BLaER1 (cell line): Measurements from ENCODE around the gene DCUN1D5.

Experiments
- H3K27ac ChIP-seq: shearing (Covaris generic); formaldehyde crosslinking; 2 replicates; pipeline ENCODE4 v1.8.1; 2022
- H3K27me3 ChIP-seq: shearing (Covaris generic); formaldehyde crosslinking; 2 replicates; pipeline ENCODE4 v1.8.1; 2022
- H3K36me3 ChIP-seq: shearing (Covaris generic); formaldehyde crosslinking; 2 replicates; pipeline ENCODE4 v1.8.1; 2022
- H3K4me1 ChIP-seq: shearing (Covaris generic); formaldehyde crosslinking; 2 replicates; pipeline ENCODE4 v1.8.1; 2022
- H3K4me2 ChIP-seq: shearing (Covaris generic); formaldehyde crosslinking; 2 replicates; pipeline ENCODE4 v1.8.1; 2022
- H3K4me3 ChIP-seq: shearing (Covaris generic); formaldehyde crosslinking; 2 replicates; pipeline ENCODE4 v1.8.1; 2022
- H3K9ac ChIP-seq: shearing (Covaris generic); formaldehyde crosslinking; 2 replicates; pipeline ENCODE4 v1.8.1; 2022
- H3K9me3 ChIP-seq: shearing (Covaris generic); formaldehyde crosslinking; 2 replicates; pipeline ENCODE4 v1.8.1; 2022
- H4K20me1 ChIP-seq: shearing (Covaris generic); formaldehyde crosslinking; 2 replicates; pipeline ENCODE4 v1.8.1; 2022
- Cebpa-rat ChIP-seq: shearing (Covaris generic); IDR thresholded peaks from 2 replicates; pipeline ENCODE4 v1.8.1; 2022

DCUN1D5 gene

DNA sequence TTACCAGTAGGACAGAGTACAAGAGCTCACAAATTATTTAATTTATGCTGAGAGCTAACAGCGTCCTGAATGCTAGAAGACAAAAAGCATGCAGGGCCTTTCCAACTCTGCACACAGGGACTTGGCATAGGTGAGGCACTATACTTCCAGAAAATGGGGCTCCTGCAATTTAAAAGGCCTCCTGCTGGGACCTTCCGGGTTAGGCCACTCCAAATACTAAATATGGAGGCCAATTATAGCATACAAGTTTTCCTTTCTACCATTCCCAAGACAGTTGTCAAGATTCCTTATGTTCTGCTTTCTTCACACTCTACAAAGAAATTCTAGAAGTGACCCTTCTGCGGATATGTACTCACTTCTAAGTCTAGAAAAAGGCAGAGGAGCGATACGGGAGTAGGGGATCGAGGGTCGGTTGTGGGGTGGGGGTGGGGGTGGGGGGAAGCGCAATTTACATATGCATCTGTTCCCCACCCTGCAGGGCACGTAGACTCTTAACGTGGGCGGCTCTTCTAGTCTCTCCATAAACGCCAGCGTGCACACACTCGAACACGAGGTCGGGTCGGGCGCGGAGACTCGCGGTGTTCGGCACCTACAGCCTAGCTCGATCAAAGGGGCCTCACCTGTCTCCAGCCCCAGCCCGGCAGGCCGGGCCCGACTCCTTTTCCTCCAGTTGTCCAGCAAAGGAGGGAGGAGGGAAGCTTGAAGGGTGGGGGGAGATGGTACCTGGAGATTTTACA is 728 bp downstream of the DCUN1D5 start:
- Histone ChIP-seq H3K27me3 (no peaks in the 10 kb centered on the region), H3K27ac (peak overlapping the region; percentile 90), H3K9ac (peak overlapping the region; percentile 91), H3K4me2 (peak overlapping the region; percentile 82), H4K20me1 (peaks cover 47% of the 10 kb centered on the region), H3K9me3 (no peaks in the 10 kb centered on the region), H3K4me1 (peaks cover 25% of the 10 kb centered on the region), H3K4me3 (peak overlapping the region; percentile 91), H3K36me3 (peaks cover 15% of the 10 kb centered on the region)
- no peak for TF ChIP-seq Cebpa-rat

- Histone ChIP-seq H3K9ac (no peak overlapping the region), H3K27ac (no peak overlapping the region), H3K36me3 (peaks cover 49% of the 10 kb centered on the region), H3K4me3 (no peak overlapping the region), H3K27me3 (no peaks in the 10 kb centered on the region), H3K4me2 (no peak overlapping the region), H3K9me3 (no peaks in the 10 kb centered on the region), H3K4me1 (peaks cover 19% of the 10 kb centered on the region), H4K20me1 (peaks cover 94% of the 10 kb centered on the region)
- TF ChIP-seq Cebpa-rat, result no peak
These were observed 5.5 kb downstream of the DCUN1D5 start for GRCh38 chr11:103086461-103086860.

DNA sequence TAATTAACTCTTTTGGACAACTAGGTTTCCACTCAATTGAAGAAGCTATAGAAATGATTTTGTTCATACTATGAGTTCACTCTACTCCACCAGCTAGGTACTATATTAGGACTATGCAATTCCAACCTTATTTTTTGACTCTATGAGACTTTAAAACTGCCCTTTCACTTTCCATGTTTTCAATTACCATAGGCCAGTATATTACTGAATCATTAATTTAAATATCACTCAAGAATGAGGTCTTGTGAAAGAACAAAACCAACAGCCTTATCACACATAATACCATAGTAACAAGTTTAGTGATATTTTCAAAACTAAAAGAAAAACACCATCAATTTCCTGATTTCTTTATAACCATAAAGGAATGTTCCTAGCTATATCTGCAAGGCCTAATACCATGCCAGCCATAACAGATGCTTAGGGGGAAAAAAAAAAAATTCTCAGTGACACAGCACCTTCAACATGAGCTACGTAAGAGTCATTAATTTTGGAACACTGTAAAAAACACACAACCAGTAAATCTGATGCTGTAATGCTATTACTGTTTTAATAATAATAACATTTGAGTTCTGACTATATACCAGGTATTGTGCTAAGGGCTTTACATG is 6.1 kb downstream of the DCUN1D5 start:
- no peak for TF ChIP-seq Cebpa-rat
- Histone ChIP-seq H3K4me2 (no peak overlapping the region), H3K27me3 (no peaks in the 10 kb centered on the region), H3K9me3 (no peaks in the 10 kb centered on the region), H3K4me3 (no peak overlapping the region), H3K36me3 (peaks cover 53% of the 10 kb centered on the region), H3K4me1 (peaks cover 17% of the 10 kb centered on the region), H3K9ac (no peak overlapping the region), H4K20me1 (peaks cover 94% of the 10 kb centered on the region), H3K27ac (no peak overlapping the region)

- Histone ChIP-seq H3K4me2 (no peak overlapping the region), H4K20me1 (peaks cover 53% of the 10 kb centered on the region), H3K9ac (no peak overlapping the region), H3K27ac (no peak overlapping the region), H3K27me3 (no peaks in the 10 kb centered on the region), H3K36me3 (peaks cover 83% of the 10 kb centered on the region), H3K9me3 (no peaks in the 10 kb centered on the region), H3K4me1 (no peaks in the 10 kb centered on the region), H3K4me3 (no peak overlapping the region)
- no peak for TF ChIP-seq Cebpa-rat
These were observed 12.1 kb downstream of the DCUN1D5 start for GRCh38 chr11:103079833-103080232.

- Histone ChIP-seq H3K9ac (no peak overlapping the region), H4K20me1 (peaks cover 46% of the 10 kb centered on the region), H3K4me2 (no peak overlapping the region), H3K4me1 (no peaks in the 10 kb centered on the region), H3K9me3 (peaks cover 7% of the 10 kb centered on the region), H3K27ac (no peak overlapping the region), H3K4me3 (no peak overlapping the region), H3K27me3 (no peaks in the 10 kb centered on the region), H3K36me3 (peaks cover 85% of the 10 kb centered on the region)
- TF ChIP-seq Cebpa-rat, result no peak
These were observed 13.2 kb downstream of the DCUN1D5 start for GRCh38 chr11:103078710-103079109.

DNA sequence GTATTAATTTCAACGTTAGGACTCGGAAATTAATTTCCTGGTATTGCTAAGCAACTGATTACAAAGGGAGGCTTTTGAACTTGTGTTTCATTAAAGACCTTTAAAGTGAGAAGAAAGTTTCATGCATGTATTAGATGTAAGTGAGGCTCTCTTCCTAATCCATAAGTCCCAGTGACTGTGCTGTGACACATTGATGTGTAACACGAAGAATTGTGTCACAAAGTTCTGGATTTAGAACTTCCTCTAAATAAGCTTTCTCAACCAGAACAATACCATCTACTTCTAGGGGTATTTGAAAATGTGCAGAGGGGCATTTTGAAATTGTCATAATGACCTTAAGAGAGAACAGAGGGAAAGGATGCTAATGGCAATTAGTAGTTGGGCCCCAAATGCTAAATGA is 14.4 kb downstream of the DCUN1D5 start:
- Histone ChIP-seq H3K4me3 (no peak overlapping the region), H3K9me3 (peaks cover 7% of the 10 kb centered on the region), H3K4me2 (no peak overlapping the region), H3K4me1 (no peaks in the 10 kb centered on the region), H3K27ac (no peak overlapping the region), H3K9ac (no peak overlapping the region), H3K36me3 (peaks cover 88% of the 10 kb centered on the region), H3K27me3 (no peaks in the 10 kb centered on the region), H4K20me1 (peaks cover 38% of the 10 kb centered on the region)
- no peak for TF ChIP-seq Cebpa-rat

GRCh38 chr11:103076361-103076760 is 15.6 kb downstream of the DCUN1D5 start:
- H3K9me3 ChIP-seq, result peaks cover 7% of the 10 kb centered on the region
- peaks cover 80% of the 10 kb centered on the region for H3K36me3 ChIP-seq
- no peak for TF ChIP-seq Cebpa-rat
- H3K4me2 ChIP-seq, result no peak overlapping the region
- H3K4me3 ChIP-seq, result no peak overlapping the region
- H3K27me3 ChIP-seq, result no peaks in the 10 kb centered on the region
- H3K27ac ChIP-seq, result no peak overlapping the region
- H4K20me1 ChIP-seq, result peaks cover 26% of the 10 kb centered on the region
- H3K4me1 ChIP-seq, result no peaks in the 10 kb centered on the region
- no peak overlapping the region for H3K9ac ChIP-seq

DNA sequence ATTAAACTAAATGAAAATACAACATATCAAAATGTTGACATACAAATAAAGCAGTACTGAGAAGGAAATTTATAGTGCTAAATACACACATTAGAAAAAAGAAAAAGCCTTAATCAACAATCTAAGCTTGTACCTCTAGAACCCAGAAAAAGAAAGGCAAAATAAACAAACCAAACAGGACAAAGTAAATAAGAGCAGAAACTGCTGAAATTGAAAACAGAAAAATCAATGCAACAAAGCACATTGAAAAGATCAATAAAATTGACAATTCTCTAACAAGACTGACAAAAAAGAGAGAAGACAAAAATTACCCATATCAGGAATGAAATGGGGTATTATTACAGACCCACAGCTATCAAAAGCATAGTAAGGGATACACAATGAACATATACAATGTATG is 21.0 kb downstream of the DCUN1D5 start:
- Histone ChIP-seq H3K27ac (no peak overlapping the region), H3K4me1 (peaks cover 28% of the 10 kb centered on the region), H3K9ac (no peak overlapping the region), H3K4me3 (no peak overlapping the region), H3K9me3 (peaks cover 18% of the 10 kb centered on the region), H3K4me2 (peak overlapping the region; percentile 12; the same call in 1 of the 2 replicates), H3K36me3 (peaks cover 61% of the 10 kb centered on the region), H3K27me3 (no peaks in the 10 kb centered on the region), H4K20me1 (peaks cover 23% of the 10 kb centered on the region)
- no peak for TF ChIP-seq Cebpa-rat

GRCh38 chr11:103070142-103070541 is 21.8 kb downstream of the DCUN1D5 start:
- Histone ChIP-seq H3K27me3 (no peaks in the 10 kb centered on the region), H4K20me1 (peaks cover 23% of the 10 kb centered on the region), H3K4me3 (no peak overlapping the region), H3K9me3 (peaks cover 18% of the 10 kb centered on the region), H3K4me1 (peaks cover 33% of the 10 kb centered on the region), H3K27ac (no peak overlapping the region), H3K36me3 (peaks cover 60% of the 10 kb centered on the region), H3K4me2 (peak overlapping the region; percentile 12), H3K9ac (no peak overlapping the region)
- no peak for TF ChIP-seq Cebpa-rat

DNA sequence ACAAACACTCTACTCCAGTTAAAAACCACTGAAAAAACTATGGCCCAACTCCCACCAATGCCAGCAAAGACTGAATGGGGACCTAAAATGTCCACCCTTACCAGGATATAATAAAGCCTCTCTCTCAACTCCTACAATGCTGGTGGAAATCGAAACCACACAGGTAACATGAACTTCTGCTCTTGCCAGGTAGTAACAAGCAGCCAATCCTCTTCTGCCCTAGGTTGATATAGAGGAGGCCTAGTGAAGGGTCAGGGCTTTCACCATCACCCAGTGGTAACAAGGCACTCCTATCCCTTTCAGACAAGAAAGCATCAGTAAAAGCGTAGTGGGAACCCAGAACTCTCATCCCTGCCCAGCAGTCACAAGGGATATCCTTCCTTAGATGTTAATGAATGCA is 22.6 kb downstream of the DCUN1D5 start:
- Histone ChIP-seq H3K27me3 (no peaks in the 10 kb centered on the region), H3K4me1 (peaks cover 36% of the 10 kb centered on the region), H4K20me1 (peaks cover 23% of the 10 kb centered on the region), H3K4me2 (no peak overlapping the region), H3K27ac (no peak overlapping the region), H3K9me3 (peaks cover 17% of the 10 kb centered on the region), H3K4me3 (no peak overlapping the region), H3K9ac (no peak overlapping the region), H3K36me3 (peaks cover 60% of the 10 kb centered on the region)
- no peak for TF ChIP-seq Cebpa-rat
